Liver (tissue), 9 donors: ENCODE data around the gene MED12L. TPM values are rescaled to one million over a fixed set of nuclear protein-coding genes. Genes with fewer than 3 reads are reported as not detected.

ENCODE experiments used
- DNase-seq: peaks from one replicate; pipeline ENCODE4 v3.0.0-alpha.2; 2017; ENCODE audit warnings: low spot score
- H3K27ac ChIP-seq, 2 donors: one replicate each; pipeline ENCODE4 v1.7.0; 2013; ENCODE audit warnings: inconsistent platforms in 2 of 2, low read length in 2 of 2, control low read depth in 1 of 2, low read depth in 1 of 2, mild to moderate bottlenecking in 1 of 2
- H3K27me3 ChIP-seq, 4 donors: one replicate each; pipeline versions ENCODE4 v1.6.1 to v1.7.0; 2013; ENCODE audit warnings: low read length in 3 of 4, inconsistent platforms in 1 of 4, mild to moderate bottlenecking in 1 of 4, moderate library complexity in 1 of 4; ENCODE audit not compliant: control insufficient read depth in 4 of 4, insufficient read depth in 4 of 4
- H3K36me3 ChIP-seq, 4 donors: one replicate each; pipeline versions ENCODE4 v1.6.1 to v1.7.0; 2013; ENCODE audit warnings: low read length in 3 of 4, mild to moderate bottlenecking in 3 of 4, low read depth in 1 of 4, moderate library complexity in 1 of 4; ENCODE audit not compliant: control insufficient read depth in 4 of 4, insufficient read depth in 3 of 4
- H3K4me1 ChIP-seq, 4 donors: one replicate each; pipeline versions ENCODE4 v1.6.1 to v1.7.0; 2013; ENCODE audit warnings: low read length in 3 of 4, mild to moderate bottlenecking in 3 of 4, moderate library complexity in 1 of 4; ENCODE audit not compliant: control insufficient read depth in 4 of 4, insufficient read depth in 4 of 4
- H3K4me3 ChIP-seq, 3 donors: one replicate each; pipeline versions ENCODE4 v1.6.1 to v1.7.0; 2013; ENCODE audit warnings: low read length in 3 of 3, control low read depth in 1 of 3, low read depth in 1 of 3, mild to moderate bottlenecking in 1 of 3
- H3K9ac ChIP-seq, 2 donors: one replicate each; pipeline ENCODE4 v1.7.0; 2013; ENCODE audit warnings: low read length in 2 of 2, mild to moderate bottlenecking in 2 of 2, moderate library complexity in 2 of 2, control low read depth in 1 of 2, low read depth in 1 of 2
- H3K9me3 ChIP-seq, 4 donors: one replicate each; pipeline versions ENCODE4 v1.6.1 to v1.7.0; 2013; ENCODE audit warnings: low read length in 3 of 4; ENCODE audit not compliant: control insufficient read depth in 4 of 4
- ATF3 ChIP-seq: IDR thresholded peaks from 2 replicates; pipeline ENCODE4 v1.6.1; 2016; ENCODE audit warnings: antibody characterized with exemption
- EGR1 ChIP-seq, 2 donors: IDR thresholded peaks; 2 replicates each; pipeline ENCODE4 v1.6.1; 2016 to 2018; ENCODE audit warnings: antibody characterized with exemption in 2 of 2, low read depth in 2 of 2
- FOXA1 ChIP-seq: IDR thresholded peaks from 2 replicates; pipeline ENCODE4 v1.6.1; 2016; ENCODE audit warnings: antibody characterized with exemption
- FOXA2 ChIP-seq: IDR thresholded peaks from 2 replicates; pipeline ENCODE4 v1.6.1; 2016; ENCODE audit warnings: antibody characterized with exemption
- GABPA ChIP-seq, 2 donors: IDR thresholded peaks in 1 of 2; conservative IDR thresholded peaks in 1 of 2; 2 replicates each; pipeline ENCODE4 v1.6.1; 2016; ENCODE audit warnings: antibody characterized with exemption in 2 of 2, mild to moderate bottlenecking in 1 of 2, moderate library complexity in 1 of 2
- HNF4A ChIP-seq, 2 donors: conservative IDR thresholded peaks; 2 replicates each; pipeline ENCODE4 v1.6.1; 2016; ENCODE audit warnings: antibody characterized with exemption in 2 of 2, mild to moderate bottlenecking in 2 of 2
- HNF4G ChIP-seq: IDR thresholded peaks from 2 replicates; pipeline ENCODE4 v1.6.1; 2016; ENCODE audit warnings: antibody characterized with exemption
- JUND ChIP-seq, 2 donors: IDR thresholded peaks; 2 replicates each; pipeline ENCODE4 v1.6.1; 2016; ENCODE audit warnings: antibody characterized with exemption in 2 of 2
- NR2F2 ChIP-seq: IDR thresholded peaks from 2 replicates; pipeline ENCODE4 v1.6.1; 2016; ENCODE audit warnings: antibody characterized with exemption
- RAD21 ChIP-seq, 2 donors: IDR thresholded peaks; 2 replicates each; pipeline ENCODE4 v1.6.1; 2016; ENCODE audit warnings: antibody characterized with exemption in 2 of 2, mild to moderate bottlenecking in 2 of 2
- RXRA ChIP-seq, 2 donors: IDR thresholded peaks; 2 replicates each; pipeline ENCODE4 v1.6.1; 2017 to 2018; ENCODE audit warnings: antibody characterized with exemption in 2 of 2, mild to moderate bottlenecking in 1 of 2
- SP1 ChIP-seq: IDR thresholded peaks from 2 replicates; pipeline ENCODE4 v1.6.1; 2018; ENCODE audit warnings: antibody characterized with exemption, mild to moderate bottlenecking
- TAF1 ChIP-seq: conservative IDR thresholded peaks from 2 replicates; pipeline ENCODE4 v1.6.1; 2016; ENCODE audit warnings: antibody characterized with exemption, mild to moderate bottlenecking
- YY1 ChIP-seq: IDR thresholded peaks from 2 replicates; pipeline ENCODE4 v1.6.1; 2016; ENCODE audit warnings: antibody characterized with exemption, mild to moderate bottlenecking
- ZBTB33 ChIP-seq: IDR thresholded peaks from 2 replicates; pipeline ENCODE4 v1.6.1; 2016; ENCODE audit warnings: antibody characterized with exemption
- WGBS: extraction: QIAGEN DNeasy Blood & Tissue Kit; methylation state at CpG from one replicate; pipeline ENCODE4 v1.1.7; 2013; 5-methylcytosine and 5-hydroxymethylcytosine counted together
- polyA plus RNA-seq, 2 donors: library from polyadenylated mRNA; stranded (reverse) in 1 of 2; unstranded in 1 of 2; fragments of 200-250 nt in 1 of 2; fragments of >200 nt in 1 of 2; fragmentation: Nextera tagmentation in 1 of 2; extraction: Ambion mirVana in 1 of 2; gene quantifications; one replicate each; pipeline versions ENCODE4 v1.2.1 to v1.2.3, GENCODE V29; 2013 to 2015
- total RNA-seq, 2 donors: library from RNA; depleted of rRNA; stranded (reverse); fragments of >200 nt; gene quantifications; one replicate each; pipeline ENCODE4 v1.2.3, GENCODE V29; 2014
- TF ChIP-seq, protein P1 (sequence below): fragments of 150-350 bp; IDR thresholded peaks from 2 replicates; pipeline ENCODE4 v1.5.1; 2017; ENCODE audit warnings: improper control_type of control experiment, low read depth, low read length; ENCODE audit not compliant: missing input control
- TF ChIP-seq, protein P2 (sequence below): IDR thresholded peaks from 2 replicates; pipeline ENCODE4 v1.6.1; 2016; ENCODE audit warnings: antibody characterized with exemption
- TF ChIP-seq, protein P3 (sequence below): IDR thresholded peaks from 2 replicates; pipeline ENCODE4 v1.6.1; 2016; ENCODE audit warnings: antibody characterized with exemption, mild to moderate bottlenecking
- donor health status: healthy.
- donor health status: healthy.
- donor health status: healthy.
- donor health status: healthy.
- donor health status: healthy.

Gene MED12L
- total RNA-seq: 1 to 10 TPM in 1 of 2 donors, under 1 TPM in 1; 0.59 to 2.1 TPM
- polyA plus RNA-seq: under 1 TPM; 0.02 to 0.39 TPM

- Histone ChIP-seq H3K4me1 (peaks cover 10 to 23% (median 13%) of the 10 kb centered on the region in 4 donors), H3K9me3 (no peaks in the 10 kb centered on the region), H3K9ac (no peak within 1 kb of the TSS), H3K36me3 (no peaks in the 10 kb centered on the region), H3K27ac (no peak within 1 kb of the TSS), H3K27me3 (peaks cover 0 to 6% (median 2%) of the 10 kb centered on the region in 4 donors), H3K4me3 (peak within 1 kb of the TSS; percentile 57 to 74 (median 63))
- 3% methylated on average over 84 of the region's 84 CpGs for WGBS
- peak; percentile 66 for DNase-seq
- TF ChIP-seq, protein P1, sequence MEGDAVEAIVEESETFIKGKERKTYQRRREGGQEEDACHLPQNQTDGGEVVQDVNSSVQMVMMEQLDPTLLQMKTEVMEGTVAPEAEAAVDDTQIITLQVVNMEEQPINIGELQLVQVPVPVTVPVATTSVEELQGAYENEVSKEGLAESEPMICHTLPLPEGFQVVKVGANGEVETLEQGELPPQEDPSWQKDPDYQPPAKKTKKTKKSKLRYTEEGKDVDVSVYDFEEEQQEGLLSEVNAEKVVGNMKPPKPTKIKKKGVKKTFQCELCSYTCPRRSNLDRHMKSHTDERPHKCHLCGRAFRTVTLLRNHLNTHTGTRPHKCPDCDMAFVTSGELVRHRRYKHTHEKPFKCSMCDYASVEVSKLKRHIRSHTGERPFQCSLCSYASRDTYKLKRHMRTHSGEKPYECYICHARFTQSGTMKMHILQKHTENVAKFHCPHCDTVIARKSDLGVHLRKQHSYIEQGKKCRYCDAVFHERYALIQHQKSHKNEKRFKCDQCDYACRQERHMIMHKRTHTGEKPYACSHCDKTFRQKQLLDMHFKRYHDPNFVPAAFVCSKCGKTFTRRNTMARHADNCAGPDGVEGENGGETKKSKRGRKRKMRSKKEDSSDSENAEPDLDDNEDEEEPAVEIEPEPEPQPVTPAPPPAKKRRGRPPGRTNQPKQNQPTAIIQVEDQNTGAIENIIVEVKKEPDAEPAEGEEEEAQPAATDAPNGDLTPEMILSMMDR: no peak
- no peak for TF ChIP-seq JUND (IDR thresholded peaks at IDR 0.05)
- no peak for TF ChIP-seq FOXA2
- TF ChIP-seq, protein P2, sequence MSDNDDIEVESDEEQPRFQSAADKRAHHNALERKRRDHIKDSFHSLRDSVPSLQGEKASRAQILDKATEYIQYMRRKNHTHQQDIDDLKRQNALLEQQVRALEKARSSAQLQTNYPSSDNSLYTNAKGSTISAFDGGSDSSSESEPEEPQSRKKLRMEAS: no peak
- TF ChIP-seq RAD21 (IDR thresholded peaks at IDR 0.05): peak in 1 of 2 donors; percentile 14
Observed at GRCh38 chr3:151085227-151085888, at the start of gene MED12L. Gene MED12L, plus strand, starts transcription at chr3:151085664. Its CDS starts 1,263 bp downstream, at chr3:151086927.

DNA sequence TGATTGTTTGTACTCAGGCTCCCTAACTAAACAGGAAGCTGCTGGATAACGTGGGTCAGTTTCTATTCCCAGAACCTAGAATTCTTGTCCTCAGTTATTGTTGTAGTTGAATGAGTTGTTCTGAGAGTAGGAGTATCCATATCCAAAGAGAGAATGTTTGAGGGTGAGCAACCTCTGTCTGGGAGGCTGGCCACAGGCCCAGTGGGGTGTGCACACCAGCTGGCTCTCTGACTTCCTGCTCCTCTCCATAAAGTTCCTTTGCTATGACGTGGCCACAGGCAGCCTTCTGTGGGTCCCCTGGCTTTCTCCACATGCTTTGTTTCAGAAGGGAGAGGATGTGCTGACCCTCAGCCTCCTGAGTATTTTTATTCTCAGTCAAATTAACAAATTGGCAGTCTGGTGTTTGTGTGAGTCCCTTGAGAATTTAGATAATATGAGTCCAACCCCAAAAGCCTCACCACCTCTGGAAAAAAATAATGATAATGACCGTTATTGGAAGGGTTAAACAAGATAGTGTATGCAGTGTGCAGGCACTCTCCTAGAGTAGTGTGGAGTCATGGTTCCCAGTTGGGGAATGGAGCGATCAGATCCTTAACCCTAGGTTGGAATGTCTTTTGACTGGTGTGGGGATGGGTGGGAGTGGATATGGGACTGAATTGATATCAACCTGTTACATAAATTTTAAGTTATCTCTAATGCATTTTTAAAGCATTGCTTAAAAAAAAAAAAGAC lies 47.6 kb upstream of the MED12L start:
- 64% methylated on average over 4 of the region's 4 CpGs for WGBS
- Histone ChIP-seq H3K4me3 (no peak overlapping the region), H3K27me3 (no peaks in the 10 kb centered on the region), H3K9ac (no peak overlapping the region), H3K4me1 (no peaks in the 10 kb centered on the region), H3K36me3 (no peaks in the 10 kb centered on the region), H3K27ac (no peak overlapping the region), H3K9me3 (no peaks in the 10 kb centered on the region)
- no peak for DNase-seq
- TF ChIP-seq ZBTB33 (no peak), TAF1 (no peak), ATF3 (no peak), RAD21 (IDR thresholded peaks at IDR 0.05) (no peak), SP1 (no peak), FOXA1 (no peak), HNF4A (conservative IDR thresholded peaks at IDR 0.05) (no peak), YY1 (no peak), NR2F2 (no peak), HNF4G (no peak), GABPA (IDR thresholded peaks at IDR 0.05 in 1 of 2, conservative IDR thresholded peaks at IDR 0.05 in 1 of 2) (no peak), EGR1 (IDR thresholded peaks at IDR 0.05; ENCODE audit: low read depth in 2 of 2) (no peak), FOXA2 (no peak), JUND (IDR thresholded peaks at IDR 0.05) (no peak), RXRA (IDR thresholded peaks at IDR 0.05) (no peak)
- TF ChIP-seq, protein P1: no peak
- TF ChIP-seq, protein P2: no peak
- TF ChIP-seq, protein P3, sequence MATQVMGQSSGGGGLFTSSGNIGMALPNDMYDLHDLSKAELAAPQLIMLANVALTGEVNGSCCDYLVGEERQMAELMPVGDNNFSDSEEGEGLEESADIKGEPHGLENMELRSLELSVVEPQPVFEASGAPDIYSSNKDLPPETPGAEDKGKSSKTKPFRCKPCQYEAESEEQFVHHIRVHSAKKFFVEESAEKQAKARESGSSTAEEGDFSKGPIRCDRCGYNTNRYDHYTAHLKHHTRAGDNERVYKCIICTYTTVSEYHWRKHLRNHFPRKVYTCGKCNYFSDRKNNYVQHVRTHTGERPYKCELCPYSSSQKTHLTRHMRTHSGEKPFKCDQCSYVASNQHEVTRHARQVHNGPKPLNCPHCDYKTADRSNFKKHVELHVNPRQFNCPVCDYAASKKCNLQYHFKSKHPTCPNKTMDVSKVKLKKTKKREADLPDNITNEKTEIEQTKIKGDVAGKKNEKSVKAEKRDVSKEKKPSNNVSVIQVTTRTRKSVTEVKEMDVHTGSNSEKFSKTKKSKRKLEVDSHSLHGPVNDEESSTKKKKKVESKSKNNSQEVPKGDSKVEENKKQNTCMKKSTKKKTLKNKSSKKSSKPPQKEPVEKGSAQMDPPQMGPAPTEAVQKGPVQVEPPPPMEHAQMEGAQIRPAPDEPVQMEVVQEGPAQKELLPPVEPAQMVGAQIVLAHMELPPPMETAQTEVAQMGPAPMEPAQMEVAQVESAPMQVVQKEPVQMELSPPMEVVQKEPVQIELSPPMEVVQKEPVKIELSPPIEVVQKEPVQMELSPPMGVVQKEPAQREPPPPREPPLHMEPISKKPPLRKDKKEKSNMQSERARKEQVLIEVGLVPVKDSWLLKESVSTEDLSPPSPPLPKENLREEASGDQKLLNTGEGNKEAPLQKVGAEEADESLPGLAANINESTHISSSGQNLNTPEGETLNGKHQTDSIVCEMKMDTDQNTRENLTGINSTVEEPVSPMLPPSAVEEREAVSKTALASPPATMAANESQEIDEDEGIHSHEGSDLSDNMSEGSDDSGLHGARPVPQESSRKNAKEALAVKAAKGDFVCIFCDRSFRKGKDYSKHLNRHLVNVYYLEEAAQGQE: no peak
